Karpas-422 (cell line): ENCODE measurements around the gene MORN3. TPM values are rescaled to one million over a fixed set of nuclear protein-coding genes. Genes with fewer than 3 reads are reported as not detected.
A peak's percentile ranks its signal among the peaks of the same experiment; 100 is the strongest.
"Not testable (repeated sequence)": the region's sequence is repeated elsewhere in the genome, so short reads cannot be mapped to it uniquely, and the experiment has no call there.

Source experiments
- DNase-seq: peaks from one replicate; pipeline ENCODE4 v3.0.0-alpha.2; 2015
- H2AFZ ChIP-seq: fragments of 200-600 bp; sonication (generic); 2 replicates; pipeline ENCODE4 v1.6.1; 2014; ENCODE audit warnings: antibody characterized with exemption, low read length, mixed read lengths
- H3K27ac ChIP-seq: fragments of 200-600 bp; sonication (generic); 2 replicates; pipeline ENCODE4 v1.5.1; 2014; ENCODE audit warnings: mild to moderate bottlenecking, low read length, moderate library complexity
- H3K27me3 ChIP-seq: fragments of 200-600 bp; sonication (generic); 2 replicates; pipeline ENCODE4 v1.6.1; 2014; ENCODE audit warnings: low read length, mixed read lengths
- H3K36me3 ChIP-seq: fragments of 200-600 bp; sonication (generic); 2 replicates; pipeline ENCODE4 v1.6.1; 2014; ENCODE audit warnings: low read length, mixed read lengths; ENCODE audit not compliant: insufficient read depth
- H3K4me1 ChIP-seq: fragments of 200-600 bp; sonication (generic); 2 replicates; pipeline ENCODE4 v1.6.1; 2014; ENCODE audit warnings: mild to moderate bottlenecking, low read length, mixed read lengths
- H3K4me2 ChIP-seq: fragments of 200-600 bp; sonication (generic); 2 replicates; pipeline ENCODE4 v1.6.1; 2014; ENCODE audit warnings: low read length, low read depth, mild to moderate bottlenecking; ENCODE audit not compliant: poor library complexity, severe bottlenecking
- H3K4me3 ChIP-seq: fragments of 200-600 bp; sonication (generic); 2 replicates; pipeline ENCODE4 v1.5.1; 2014; ENCODE audit warnings: mild to moderate bottlenecking, antibody characterized with exemption, low read length, mixed read lengths
- H3K79me2 ChIP-seq: fragments of 200-600 bp; sonication (generic); 2 replicates; pipeline ENCODE4 v1.6.1; 2014; ENCODE audit warnings: mild to moderate bottlenecking, low read length, mixed read lengths
- H3K9ac ChIP-seq: fragments of 200-600 bp; sonication (generic); 2 replicates; pipeline ENCODE4 v1.6.0; 2014; ENCODE audit warnings: low read length
- H3K9me2 ChIP-seq: fragments of 200-600 bp; sonication (generic), shearing (Covaris generic); replicated peaks from 2 replicates; pipeline ENCODE4 v1.6.0; 2014; ENCODE audit warnings: mild to moderate bottlenecking, low read length, moderate library complexity; ENCODE audit not compliant: insufficient read depth
- H3K9me3 ChIP-seq: fragments of 300-700, 200-600 bp; sonication (generic); 2 replicates; pipeline ENCODE4 v1.6.1; 2014; ENCODE audit warnings: low read length, mixed read lengths
- H4K20me1 ChIP-seq: fragments of 200-600 bp; sonication (generic); 2 replicates; pipeline ENCODE4 v1.6.1; 2014; ENCODE audit warnings: mild to moderate bottlenecking, antibody characterized with exemption, low read length, low read depth; ENCODE audit not compliant: insufficient read depth
- total RNA-seq: library from RNA; depleted of rRNA; stranded (reverse); fragments of >200 nt; shearing (Covaris generic); gene quantifications from 2 replicates; pipeline ENCODE4 v1.2.3, GENCODE V29; 2014; ENCODE audit warnings: low replicate concordance

The MORN3 gene
- total RNA-seq, 1 experiment from 2014 or later: 1.6 TPM

GRCh38 chr12:121712461-121713256 lies 43.2 kb upstream of the MORN3 start, which contains the start of gene TMEM120B:
TSS of gene TMEM120B (plus strand) at chr12:121712752. CDS start at chr12:121712896, 144 bp downstream.
- peak within 1 kb of the TSS; percentile 98 for H3K4me3 ChIP-seq
- DNase-seq: peak; percentile 93

GRCh38 chr12:121712190-121712460 lies 42.7 kb upstream of the MORN3 start:
- Histone ChIP-seq H3K9me2 (no peaks in the 10 kb centered on the region), H3K4me3 (peak overlapping the region; percentile 98), H3K27ac (no peak overlapping the region), H3K4me2 (peak overlapping the region; percentile 85), H2AFZ (peak overlapping the region; percentile 96), H4K20me1 (no peaks in the 10 kb centered on the region), H3K4me1 (peaks cover 38% of the 10 kb centered on the region), H3K79me2 (peaks cover 40% of the 10 kb centered on the region), H3K27me3 (no peaks in the 10 kb centered on the region), H3K9ac (peak overlapping the region; percentile 89), H3K9me3 (no peaks in the 10 kb centered on the region), H3K36me3 (no peaks in the 10 kb centered on the region)
- peak; percentile 69 for DNase-seq

More at GRCh38 chr12:121712461-121713256, 43.2 kb upstream of the MORN3 start, which contains the start of gene TMEM120B:
- H3K4me1 ChIP-seq: peaks cover 39% of the 10 kb centered on the region
- no peaks in the 10 kb centered on the region for H4K20me1 ChIP-seq
- no peak within 1 kb of the TSS; the same call in 1 of the 2 replicates for H3K27ac ChIP-seq
- H2AFZ ChIP-seq: peak within 1 kb of the TSS; percentile 96
- H3K4me2 ChIP-seq: peak within 1 kb of the TSS; percentile 85
- H3K36me3 ChIP-seq: no peaks in the 10 kb centered on the region
- no peaks in the 10 kb centered on the region for H3K27me3 ChIP-seq
- no peaks in the 10 kb centered on the region for H3K9me3 ChIP-seq
- no peaks in the 10 kb centered on the region for H3K9me2 ChIP-seq
- H3K79me2 ChIP-seq: peaks cover 44% of the 10 kb centered on the region
- H3K9ac ChIP-seq: peak within 1 kb of the TSS; percentile 89

GRCh38 chr12:121711361-121712189 lies 42.1 kb upstream of the MORN3 start:
- peaks cover 35% of the 10 kb centered on the region for H3K79me2 ChIP-seq
- H3K9me3 ChIP-seq: no peaks in the 10 kb centered on the region
- peak overlapping the region; percentile 89 for H3K9ac ChIP-seq
- peak overlapping the region; percentile 85 for H3K4me2 ChIP-seq
- peak overlapping the region; percentile 98 for H3K4me3 ChIP-seq
- no peak for DNase-seq
- H3K9me2 ChIP-seq: no peaks in the 10 kb centered on the region
- no peaks in the 10 kb centered on the region for H3K36me3 ChIP-seq
- H3K4me1 ChIP-seq: peaks cover 32% of the 10 kb centered on the region
- H2AFZ ChIP-seq: peak overlapping the region; percentile 96; the same call in 1 of the 2 replicates
- H3K27ac ChIP-seq: no peak overlapping the region
- no peaks in the 10 kb centered on the region for H4K20me1 ChIP-seq
- no peaks in the 10 kb centered on the region for H3K27me3 ChIP-seq

GRCh38 chr12:121709478-121709961 lies 40.1 kb upstream of the MORN3 start:
- H3K27ac ChIP-seq: no peak overlapping the region
- H3K9ac ChIP-seq: no peak overlapping the region
- H3K36me3 ChIP-seq: no peaks in the 10 kb centered on the region
- peaks cover 17% of the 10 kb centered on the region for H3K4me1 ChIP-seq
- H3K9me2 ChIP-seq: no peaks in the 10 kb centered on the region
- no peak overlapping the region for H3K4me3 ChIP-seq
- H4K20me1 ChIP-seq: no peaks in the 10 kb centered on the region
- no peak overlapping the region for H2AFZ ChIP-seq
- no peaks in the 10 kb centered on the region for H3K9me3 ChIP-seq
- peaks cover 17% of the 10 kb centered on the region for H3K79me2 ChIP-seq
- no peak overlapping the region for H3K4me2 ChIP-seq
- H3K27me3 ChIP-seq: no peaks in the 10 kb centered on the region
- no peak for DNase-seq

GRCh38 chr12:121709064-121709424 lies 39.6 kb upstream of the MORN3 start:
- not testable (repeated sequence) for H3K4me3 ChIP-seq, H3K9me2 ChIP-seq, DNase-seq, H3K4me2 ChIP-seq, H3K27ac ChIP-seq, H4K20me1 ChIP-seq, H3K9me3 ChIP-seq, H2AFZ ChIP-seq, H3K36me3 ChIP-seq, H3K9ac ChIP-seq, H3K27me3 ChIP-seq
- peaks cover 14% of the 10 kb centered on the region for H3K79me2 ChIP-seq
- H3K4me1 ChIP-seq: peaks cover 15% of the 10 kb centered on the region

- peaks cover 10% of the 10 kb centered on the region for H3K4me1 ChIP-seq
- H3K9me3 ChIP-seq: no peaks in the 10 kb centered on the region
- H3K4me2 ChIP-seq: no peak overlapping the region
- peaks cover 9% of the 10 kb centered on the region for H3K79me2 ChIP-seq
- no peak for DNase-seq
- no peak overlapping the region for H3K27ac ChIP-seq
- no peak overlapping the region for H3K9ac ChIP-seq
- no peak overlapping the region for H2AFZ ChIP-seq
- H3K27me3 ChIP-seq: no peaks in the 10 kb centered on the region
- H4K20me1 ChIP-seq: no peaks in the 10 kb centered on the region
- H3K9me2 ChIP-seq: no peaks in the 10 kb centered on the region
- no peak overlapping the region for H3K4me3 ChIP-seq
- no peaks in the 10 kb centered on the region for H3K36me3 ChIP-seq
Measured at GRCh38 chr12:121708313-121709063, 39.0 kb upstream of the MORN3 start.

- no peak for DNase-seq
- H3K79me2 ChIP-seq: no peaks in the 10 kb centered on the region
- no peaks in the 10 kb centered on the region for H3K4me1 ChIP-seq
- H2AFZ ChIP-seq: no peak overlapping the region
- no peaks in the 10 kb centered on the region for H3K9me2 ChIP-seq
- no peak overlapping the region for H3K27ac ChIP-seq
- no peaks in the 10 kb centered on the region for H4K20me1 ChIP-seq
- H3K27me3 ChIP-seq: no peaks in the 10 kb centered on the region
- no peak overlapping the region for H3K4me2 ChIP-seq
- H3K9ac ChIP-seq: no peak overlapping the region
- no peak overlapping the region for H3K4me3 ChIP-seq
- H3K36me3 ChIP-seq: no peaks in the 10 kb centered on the region
- no peaks in the 10 kb centered on the region for H3K9me3 ChIP-seq
Measured at GRCh38 chr12:121705514-121705913, 36.1 kb upstream of the MORN3 start.
